GM12878 (cell line): ENCODE measurements around the gene COX6A2. TPM values are rescaled to one million over a fixed set of nuclear protein-coding genes. Genes with fewer than 3 reads are reported as not detected.

Source experiments
- ATAC-seq: fragments of 200-7000 bp; cut with Tn5 transposase; 3 replicates; pipeline ENCODE4 v1.9.1; 2020; ENCODE audit warnings: mild to moderate bottlenecking, moderate library complexity
- BruUV-seq: library from RNA; stranded (reverse); fragments of 400-500 nt; replicated peaks from 2 replicates; lab custom pipeline; 2021; lab: Mats Ljungman, UMichigan
- CTCF ChIA-PET: fragments of 300-600 bp; sonication (Branson Sonifier 250); formaldehyde crosslinking; extraction: SDS; loops from one replicate; lab custom pipeline; 2021; ENCODE audit warnings: inconsistent platforms; lab: Yijun Ruan, JAX
- POLR2A ChIA-PET: fragments of 350-600 bp; formaldehyde crosslinking; extraction: SDS; loops from one replicate; lab custom pipeline; 2021; ENCODE audit warnings: inconsistent platforms; lab: Charles Lee
- RAD21 ChIA-PET: fragments of 300-600 bp; sonication (Branson Sonifier 250); formaldehyde crosslinking; loops from one replicate; lab custom pipeline; 2023; ENCODE audit warnings: antibody characterized with exemption; ENCODE audit not compliant: unreplicated experiment; lab: Charles Lee
- SMC1A ChIA-PET: fragments of 300-600 bp; sonication (Branson Sonifier 250); formaldehyde crosslinking; loops from one replicate; lab custom pipeline; 2023; ENCODE audit not compliant: unreplicated experiment, uncharacterized antibody; lab: Charles Lee
- DNase-seq: peaks from one replicate; pipeline ENCODE4 v3.0.0-alpha.2; 2011; ENCODE audit warnings: low read depth, low spot score
- FAIRE-seq: peaks from 3 replicates; lab custom pipeline; 2011; peaks lifted over from hg19 to GRCh38; lab: Jason Lieb, UNC
- H2AFZ ChIP-seq: 2 replicates; pipeline ENCODE4 v1.6.0; 2011; ENCODE audit warnings: low read depth, low read length, control low read depth; ENCODE audit not compliant: control insufficient read depth
- H3K27ac ChIP-seq: 2 replicates; pipeline ENCODE4 v1.5.1; 2011; ENCODE audit warnings: control low read depth; ENCODE audit not compliant: control insufficient read depth, insufficient read depth
- H3K27me3 ChIP-seq, 2 experiments: replicated peaks in 1 of 2; 2 replicates each; pipeline versions ENCODE4 v1.6.0 to v1.6.1; 2011; ENCODE audit warnings: low read length in 1 of 2; ENCODE audit not compliant: control insufficient read depth in 2 of 2, insufficient read depth in 2 of 2
- H3K36me3 ChIP-seq, 2 experiments: 2 replicates each; pipeline ENCODE4 v1.5.1; 2011; ENCODE audit warnings: low read length in 1 of 2; ENCODE audit not compliant: control insufficient read depth in 2 of 2, insufficient read depth in 2 of 2
- H3K4me1 ChIP-seq: 2 replicates; pipeline ENCODE4 v1.6.1; 2011; ENCODE audit warnings: mild to moderate bottlenecking, low read length, moderate library complexity, mixed read lengths; ENCODE audit not compliant: control insufficient read depth, insufficient read depth
- H3K4me2 ChIP-seq: 2 replicates; pipeline ENCODE4 v1.6.0; 2011; ENCODE audit warnings: control low read depth; ENCODE audit not compliant: control insufficient read depth, insufficient read depth
- H3K4me3 ChIP-seq: fragments of 200-600 bp; sonication (generic); 2 replicates; pipeline ENCODE4 v1.5.1; 2016
- H3K79me2 ChIP-seq: 2 replicates; pipeline ENCODE4 v1.6.0; 2011; ENCODE audit warnings: low read length; ENCODE audit not compliant: control insufficient read depth, insufficient read depth
- H3K9ac ChIP-seq: 2 replicates; pipeline ENCODE4 v1.8.0; 2011; ENCODE audit warnings: low read length, control low read depth, mixed read lengths; ENCODE audit not compliant: control insufficient read depth, insufficient read depth
- H3K9me3 ChIP-seq: replicated peaks from 3 replicates; pipeline ENCODE4 v1.5.1; 2011; ENCODE audit warnings: mild to moderate bottlenecking, low read length; ENCODE audit not compliant: control insufficient read depth, insufficient read depth
- H4K20me1 ChIP-seq: 2 replicates; pipeline ENCODE4 v1.6.0; 2011; ENCODE audit not compliant: control insufficient read depth, insufficient read depth
- ASH2L ChIP-seq: fragments of 300-600, 200-600 bp; sonication (generic); IDR thresholded peaks from 2 replicates; pipeline ENCODE4 v1.6.1; 2017; ENCODE audit warnings: low read depth, mild to moderate bottlenecking, borderline replicate concordance
- EGR1 ChIP-seq, 2 experiments: IDR thresholded peaks; 1 replicate in 1 of 2; 2 replicates in 1 of 2; pipeline ENCODE4 v1.6.1; 2011 to 2012; ENCODE audit warnings: low read depth in 2 of 2, low read length in 2 of 2, borderline replicate concordance in 1 of 2, mild to moderate bottlenecking in 1 of 2, moderate library complexity in 1 of 2
- FOS ChIP-seq: IDR thresholded peaks from 3 replicates; pipeline ENCODE4 v1.6.1; 2011; ENCODE audit warnings: borderline replicate concordance; ENCODE audit not compliant: insufficient read length; ENCODE audit errors: extremely low read depth
- NFIC ChIP-seq: IDR thresholded peaks from 2 replicates; pipeline ENCODE4 v1.6.1; 2012; ENCODE audit warnings: low read depth, mild to moderate bottlenecking, inconsistent platforms, low read length, moderate library complexity
- NR2C1 ChIP-seq: fragments of 450-650 bp; IDR thresholded peaks from 2 replicates; pipeline ENCODE4 v1.6.1; 2017; ENCODE audit warnings: antibody characterized with exemption, mild to moderate bottlenecking, moderate library complexity
- WGBS: methylation state at CpG from one replicate; pipeline ENCODE4 v1.1.6; 2016; ENCODE audit warnings: low lambda C conversion rate; ENCODE audit not compliant: insufficient replicate concordance, insufficient coverage; ENCODE audit errors: missing lambda C conversion rate; 5-methylcytosine and 5-hydroxymethylcytosine counted together
- in situ Hi-C: fragments of 300-500 bp; cut with MboI; formaldehyde crosslinking; loops from 9 replicates; pipeline ENCODE4 v1.14.3; 2018; ENCODE audit warnings: mixed read lengths
- intact Hi-C: fragments of 100-400 bp; cut with micrococcal nuclease; formaldehyde crosslinking; loops from one replicate; pipeline ENCODE4 v1.14.2; 2022; ENCODE audit not compliant: unreplicated experiment
- polyA plus RNA-seq, 11 experiments: library from polyadenylated mRNA; depleted of rRNA in 4 of 11; unstranded in 6 of 11; stranded (reverse) in 5 of 11; fragments of >200 nt; fragmentation: Nextera tagmentation in 4 of 11; fragmentation: Illumina TruSeq in 1 of 11; extraction: Ambion mirVana in 4 of 11; extraction: Trizol in 1 of 11; gene quantifications; 1 replicate in 1 of 11; 2 replicates in 10 of 11; pipeline versions ENCODE4 v1.2.1 to v1.2.3, GENCODE V29; 2011 to 2016; ENCODE audit warnings: inconsistent platforms in 2 of 11, missing spikeins in 2 of 11, low read depth in 1 of 11
- total RNA-seq, 4 experiments: library from RNA; depleted of rRNA in 3 of 4; stranded (reverse); fragments of >200 nt in 3 of 4; fragmentation: Illumina TruSeq in 1 of 4; extraction: Trizol in 1 of 4; gene quantifications; 2 replicates each; pipeline versions ENCODE4 v1.2.1 to v1.2.3, GENCODE V29; 2013 to 2021
- TF ChIP-seq, protein P1 (sequence below): IDR thresholded peaks from 2 replicates; pipeline ENCODE4 v1.6.1; 2012; ENCODE audit warnings: low read depth, low read length, improper control_type of control experiment
- TF ChIP-seq, protein P2 (sequence below): fragments of 450-650 bp; formaldehyde crosslinking; IDR thresholded peaks from 2 replicates; pipeline ENCODE4 v1.4.0; 2022; ENCODE audit warnings: mild to moderate bottlenecking, moderate library complexity

The COX6A2 gene
- total and polyA plus RNA-seq, 10 of the 15 experiments (the other 5 are each of a cell fraction or from before 2014, with no cell fraction given), result not detected

GRCh38 chr16:31416371-31416770 lies 11.8 kb downstream of the COX6A2 start:
- POLR2A ChIA-PET, result interaction anchor here (0.5 to 1.0 kb wide), 3 partner anchors 9 to 48 kb away, joined by 3 to 6 read pairs (median 3); no protein-coding TSS in a partner anchor
- in situ Hi-C loops (no loop called here), intact Hi-C loops (no loop called here)
- Histone ChIP-seq H3K4me1 (peaks cover 23% of the 10 kb centered on the region), H3K9me3 (peaks cover 2% of the 10 kb centered on the region; the same call in 2 of the 3 replicates), H3K9ac (no peak overlapping the region), H3K4me2 (no peak overlapping the region), H3K27ac (no peak overlapping the region), H3K36me3 (no peaks in the 10 kb centered on the region), H3K79me2 (no peaks in the 10 kb centered on the region), H3K27me3 (no peaks in the 10 kb centered on the region; a peak in 1 of 4 replicates), H4K20me1 (no peaks in the 10 kb centered on the region), H3K4me3 (no peak overlapping the region), H2AFZ (no peak overlapping the region)
- DNase-seq, result no peak
- WGBS, result 29% methylated on average over 11 of the region's 11 CpGs
- RAD21 ChIA-PET, result no interaction called here
- BruUV-seq, result no TSS peak
- SMC1A ChIA-PET, result no interaction called here
- ATAC-seq, result no peak
- TF ChIP-seq NR2C1, result no peak
- TF ChIP-seq, protein P1, sequence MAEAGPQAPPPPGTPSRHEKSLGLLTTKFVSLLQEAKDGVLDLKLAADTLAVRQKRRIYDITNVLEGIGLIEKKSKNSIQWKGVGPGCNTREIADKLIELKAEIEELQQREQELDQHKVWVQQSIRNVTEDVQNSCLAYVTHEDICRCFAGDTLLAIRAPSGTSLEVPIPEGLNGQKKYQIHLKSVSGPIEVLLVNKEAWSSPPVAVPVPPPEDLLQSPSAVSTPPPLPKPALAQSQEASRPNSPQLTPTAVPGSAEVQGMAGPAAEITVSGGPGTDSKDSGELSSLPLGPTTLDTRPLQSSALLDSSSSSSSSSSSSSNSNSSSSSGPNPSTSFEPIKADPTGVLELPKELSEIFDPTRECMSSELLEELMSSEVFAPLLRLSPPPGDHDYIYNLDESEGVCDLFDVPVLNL, result no peak
- TF ChIP-seq NFIC, result no peak
- TF ChIP-seq FOS, result no peak
- TF ChIP-seq ASH2L, result no peak
- TF ChIP-seq, protein P2, sequence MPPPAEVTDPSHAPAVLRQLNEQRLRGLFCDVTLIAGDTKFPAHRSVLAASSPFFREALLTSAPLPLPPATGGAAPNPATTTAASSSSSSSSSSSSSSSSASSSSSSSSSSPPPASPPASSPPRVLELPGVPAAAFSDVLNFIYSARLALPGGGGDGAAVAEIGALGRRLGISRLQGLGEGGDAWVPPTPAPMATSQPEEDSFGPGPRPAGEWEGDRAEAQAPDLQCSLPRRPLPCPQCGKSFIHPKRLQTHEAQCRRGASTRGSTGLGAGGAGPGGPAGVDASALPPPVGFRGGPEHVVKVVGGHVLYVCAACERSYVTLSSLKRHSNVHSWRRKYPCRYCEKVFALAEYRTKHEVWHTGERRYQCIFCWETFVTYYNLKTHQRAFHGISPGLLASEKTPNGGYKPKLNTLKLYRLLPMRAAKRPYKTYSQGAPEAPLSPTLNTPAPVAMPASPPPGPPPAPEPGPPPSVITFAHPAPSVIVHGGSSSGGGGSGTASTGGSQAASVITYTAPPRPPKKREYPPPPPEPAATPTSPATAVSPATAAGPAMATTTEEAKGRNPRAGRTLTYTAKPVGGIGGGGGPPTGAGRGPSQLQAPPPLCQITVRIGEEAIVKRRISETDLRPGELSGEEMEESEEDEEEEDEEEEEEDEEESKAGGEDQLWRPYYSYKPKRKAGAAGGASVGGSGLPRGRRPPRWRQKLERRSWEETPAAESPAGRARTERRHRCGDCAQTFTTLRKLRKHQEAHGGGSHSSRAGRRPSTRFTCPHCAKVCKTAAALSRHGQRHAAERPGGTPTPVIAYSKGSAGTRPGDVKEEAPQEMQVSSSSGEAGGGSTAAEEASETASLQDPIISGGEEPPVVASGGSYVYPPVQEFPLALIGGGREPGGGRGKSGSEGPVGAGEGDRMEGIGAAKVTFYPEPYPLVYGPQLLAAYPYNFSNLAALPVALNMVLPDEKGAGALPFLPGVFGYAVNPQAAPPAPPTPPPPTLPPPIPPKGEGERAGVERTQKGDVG (CRISPR knock-in tag), result no peak
- no peak for TF ChIP-seq EGR1 (IDR thresholded peaks at IDR 0.05; ENCODE audit: borderline replicate concordance in 1 of 2, low read depth in 2 of 2, low read length in 2 of 2)
- CTCF ChIA-PET, result no interaction called here
- FAIRE-seq, result no peak
